ENCODE results near the gene NAA40.
A peak's percentile ranks its signal among the peaks of the same experiment; 100 is the strongest.
"Not testable (repeated sequence)": the region's sequence is repeated elsewhere in the genome, so short reads cannot be mapped to it uniquely, and the experiment has no call there.

The NAA40 gene

GRCh38 chr11:63939397-63939891 lies 642 bp downstream of the NAA40 start:
- no peak for DNase-seq (ENCODE audit: low read depth in 2 of 2)

DNA sequence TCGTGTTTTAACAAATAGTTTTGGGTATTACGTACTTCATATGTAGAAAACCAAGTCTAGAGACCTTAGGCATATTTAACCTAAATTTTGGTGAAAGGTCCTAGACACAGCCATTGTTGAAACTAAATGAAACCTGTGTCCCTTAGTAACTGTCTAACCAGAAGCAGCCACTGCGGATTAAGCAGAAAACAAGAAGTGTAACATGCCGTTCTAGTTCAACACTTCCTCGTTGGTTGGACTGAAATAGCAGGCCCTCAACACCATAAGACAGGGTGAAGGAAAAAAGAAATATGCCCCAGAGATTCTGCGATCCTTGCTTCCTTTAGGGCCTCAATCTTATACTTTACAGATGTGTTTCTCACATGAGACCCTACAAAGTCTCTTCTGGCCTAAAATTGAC lies 2.0 kb downstream of the NAA40 start:
- DNase-seq (ENCODE audit: low read depth in 2 of 2), result no peak

DNA sequence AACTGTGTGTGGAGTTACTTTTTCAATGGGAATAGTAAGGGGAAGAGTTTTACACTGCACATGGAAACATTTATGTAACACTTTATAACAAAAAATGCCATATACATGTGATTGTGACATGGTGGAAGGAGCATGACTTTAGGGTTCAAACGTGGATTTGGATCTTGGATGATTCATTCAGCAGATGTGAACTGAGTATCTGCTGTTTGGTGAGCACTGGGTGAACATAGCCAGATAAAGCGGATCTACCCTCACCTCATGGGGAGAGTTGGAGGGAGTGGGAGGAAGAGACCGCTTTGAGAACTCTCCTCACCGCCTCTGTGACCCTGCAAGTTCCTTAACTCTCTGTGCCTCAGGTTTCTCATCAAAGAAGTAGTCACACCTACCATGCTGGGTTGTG lies 3.1 kb downstream of the NAA40 start:
- DNase-seq (ENCODE audit: low read depth in 2 of 2), result no peak

- no peak for DNase-seq (ENCODE audit: low read depth in 2 of 2)
Measured at GRCh38 chr11:63942803-63943202, 4.0 kb downstream of the NAA40 start.

GRCh38 chr11:63944987-63945386 lies 6.2 kb downstream of the NAA40 start:
- no peak for DNase-seq (ENCODE audit: low read depth in 2 of 2)

DNA sequence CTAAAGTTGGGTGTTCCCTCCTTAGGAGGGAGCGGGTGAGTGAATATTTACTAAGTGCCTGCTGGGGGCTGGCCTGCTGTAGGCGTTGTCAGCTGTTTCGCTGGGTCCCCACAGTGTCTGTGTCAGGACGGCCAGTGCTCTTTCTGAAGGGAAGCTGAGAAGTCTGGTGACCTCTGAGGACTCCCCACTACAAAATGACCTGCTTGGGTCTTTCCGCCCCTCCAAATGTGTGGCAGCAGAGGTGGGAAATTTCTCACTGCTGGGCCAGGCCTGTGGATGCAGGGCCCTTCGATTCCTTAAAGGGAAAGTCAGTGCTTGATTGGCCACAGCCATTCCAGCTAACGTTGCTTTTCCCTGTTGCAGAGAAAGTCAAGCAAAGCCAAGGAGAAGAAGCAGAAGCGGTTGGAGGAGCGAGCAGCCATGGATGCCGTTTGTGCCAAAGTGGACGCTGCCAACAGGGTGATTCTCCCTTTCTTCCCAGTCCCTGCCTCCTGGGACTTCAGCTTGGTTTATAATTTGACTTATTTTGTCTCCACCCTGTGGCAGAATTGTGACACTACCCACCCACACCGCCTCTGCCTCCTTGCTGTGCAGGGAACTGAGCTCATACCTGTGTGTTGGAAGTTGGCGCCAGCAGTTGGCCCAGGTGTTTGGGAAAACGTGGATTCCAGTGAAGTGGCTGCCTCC lies 6.8 kb downstream of the NAA40 start:
- DNase-seq (ENCODE audit: low read depth in 2 of 2), result no peak

GRCh38 chr11:63951779-63952536 lies 13.2 kb downstream of the NAA40 start:
- DNase-seq (ENCODE audit: low read depth in 2 of 2), result no peak

GRCh38 chr11:63952570-63952969 lies 13.8 kb downstream of the NAA40 start:
- DNase-seq (ENCODE audit: low read depth in 2 of 2), result no peak

DNA sequence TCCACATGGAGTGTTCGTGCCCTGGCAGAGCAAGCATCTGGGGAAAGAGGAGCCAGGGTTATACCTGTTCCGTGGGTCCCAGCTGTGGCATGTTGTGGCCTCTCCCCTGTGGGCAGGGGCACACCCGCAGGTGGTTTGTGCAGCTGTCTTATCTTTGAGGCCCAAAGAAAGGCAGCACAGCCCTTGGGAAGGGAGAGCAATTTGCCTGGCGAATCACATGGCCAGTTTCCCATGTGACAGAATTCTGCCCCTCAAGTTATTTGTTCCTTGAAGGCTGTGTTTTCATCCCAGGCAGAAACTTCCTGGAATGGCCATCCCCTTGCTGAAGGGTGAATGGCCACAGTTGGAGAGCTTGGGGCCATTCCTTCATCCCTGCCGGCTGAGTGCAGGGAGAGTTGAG lies 19.2 kb downstream of the NAA40 start:
- DNase-seq (ENCODE audit: low read depth in 2 of 2), result no peak

GRCh38 chr11:63961608-63962412 lies 23.0 kb downstream of the NAA40 start:
- DNase-seq (ENCODE audit: low read depth in 2 of 2), result no peak

DNA sequence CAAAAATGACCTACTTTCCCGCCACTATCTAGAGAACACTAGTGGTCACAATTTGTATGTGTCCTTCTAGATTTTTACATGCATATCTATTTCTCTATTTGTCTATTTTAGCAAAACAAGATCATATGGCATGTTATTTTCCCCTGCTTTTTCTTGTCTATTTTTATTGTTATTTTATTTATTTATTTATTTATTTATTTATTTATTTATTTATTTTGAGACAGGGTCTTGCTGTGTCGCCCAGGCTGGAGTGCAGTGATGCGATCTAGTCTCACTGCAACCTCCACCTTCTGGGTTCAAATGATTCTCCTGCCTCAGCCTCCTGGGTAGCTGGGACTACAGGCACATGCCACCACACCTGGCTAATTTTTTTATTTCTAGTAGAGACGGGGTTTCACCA lies 25.1 kb downstream of the NAA40 start:
- not testable (repeated sequence) for DNase-seq (ENCODE audit: low read depth in 2 of 2)

- DNase-seq (ENCODE audit: low read depth in 2 of 2), result no peak
Measured at GRCh38 chr11:63966444-63966843, 27.6 kb downstream of the NAA40 start.

GRCh38 chr11:63969461-63969860 lies 30.7 kb downstream of the NAA40 start:
- DNase-seq (ENCODE audit: low read depth in 2 of 2), result no peak

- DNase-seq (ENCODE audit: low read depth in 2 of 2), result no peak
Measured at GRCh38 chr11:63970902-63971301, 32.1 kb downstream of the NAA40 start.

DNA sequence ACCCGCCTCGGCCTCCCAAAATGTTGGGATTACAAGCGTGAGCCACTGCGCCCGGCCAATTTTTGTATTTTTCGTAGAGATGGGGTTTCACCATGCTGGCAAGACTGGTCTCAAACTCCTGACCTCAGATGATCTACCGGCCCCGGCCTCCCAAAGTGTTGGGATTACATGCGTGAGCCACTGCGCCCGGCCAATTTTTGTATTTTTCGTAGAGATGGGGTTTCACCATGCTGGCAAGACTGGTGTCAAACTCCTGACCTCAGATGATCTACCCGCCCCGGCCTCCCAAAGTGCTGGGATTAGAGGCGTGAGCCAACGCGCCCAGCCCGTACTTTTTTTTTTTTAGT lies 35.1 kb downstream of the NAA40 start:
- not testable (repeated sequence) for DNase-seq (ENCODE audit: low read depth in 2 of 2)

- peak; percentile 94 to 95 for DNase-seq (ENCODE audit: low read depth in 2 of 2)
Measured at GRCh38 chr11:63974259-63975143, 35.7 kb downstream of the NAA40 start, which contains the start of gene COX8A. TSS of gene COX8A (plus strand) at chr11:63974620. CDS start at chr11:63974681, 61 bp downstream.

DNA sequence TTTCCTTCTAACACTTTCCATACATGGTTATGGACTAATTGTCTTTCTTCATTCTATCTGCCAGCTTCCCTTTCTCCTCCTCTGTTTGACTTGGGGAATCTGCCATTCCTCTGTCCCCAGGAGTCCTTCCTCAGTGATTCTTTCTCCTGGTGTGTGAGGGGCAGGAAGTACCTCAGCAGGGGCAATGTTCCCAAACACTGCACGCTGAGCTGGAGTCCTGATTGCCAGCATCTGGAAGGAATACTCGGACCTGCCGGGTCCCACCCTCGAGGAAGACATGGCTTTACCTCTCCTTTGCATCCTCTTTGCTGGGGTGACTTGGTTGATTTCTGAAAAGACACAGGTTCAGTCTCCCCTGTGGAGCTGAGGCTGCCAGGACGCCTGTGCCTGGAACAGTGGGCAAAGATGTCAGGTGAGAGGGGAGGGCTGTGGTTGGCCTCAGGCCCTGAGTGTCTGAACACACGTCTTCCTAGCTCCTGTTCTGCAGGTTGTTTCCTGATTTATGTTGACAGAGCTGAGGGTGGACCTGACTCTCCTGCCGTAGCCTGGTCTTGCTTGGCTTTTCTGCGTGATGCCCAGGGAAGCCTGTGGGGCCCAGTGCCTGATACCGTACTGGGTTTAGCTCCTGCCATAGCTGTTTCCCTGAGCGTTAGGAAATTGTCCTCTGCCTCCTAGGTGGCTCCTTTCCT lies 39.9 kb downstream of the NAA40 start:
- no peak for DNase-seq (ENCODE audit: low read depth in 2 of 2)

DNA sequence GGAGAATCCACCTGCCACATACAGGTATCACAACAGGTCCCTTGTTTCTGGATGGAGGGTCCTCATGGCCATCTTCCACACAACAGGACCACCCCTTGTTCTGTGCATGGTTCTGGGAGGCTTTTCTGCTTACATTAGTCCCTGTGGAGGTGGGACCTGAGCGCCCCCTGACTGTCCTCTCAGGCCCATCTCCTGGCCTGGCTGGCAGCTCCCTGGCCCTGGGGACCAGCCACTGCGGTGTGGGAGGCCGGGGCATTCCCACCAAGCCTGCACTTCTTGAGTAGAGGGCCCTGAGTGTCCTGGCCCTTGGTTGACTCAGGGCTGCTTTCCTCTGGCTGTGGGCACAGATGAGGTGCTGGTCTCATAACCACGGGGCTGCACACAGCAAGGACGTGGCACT lies 40.6 kb downstream of the NAA40 start:
- no peak for DNase-seq (ENCODE audit: low read depth in 2 of 2)

DNA sequence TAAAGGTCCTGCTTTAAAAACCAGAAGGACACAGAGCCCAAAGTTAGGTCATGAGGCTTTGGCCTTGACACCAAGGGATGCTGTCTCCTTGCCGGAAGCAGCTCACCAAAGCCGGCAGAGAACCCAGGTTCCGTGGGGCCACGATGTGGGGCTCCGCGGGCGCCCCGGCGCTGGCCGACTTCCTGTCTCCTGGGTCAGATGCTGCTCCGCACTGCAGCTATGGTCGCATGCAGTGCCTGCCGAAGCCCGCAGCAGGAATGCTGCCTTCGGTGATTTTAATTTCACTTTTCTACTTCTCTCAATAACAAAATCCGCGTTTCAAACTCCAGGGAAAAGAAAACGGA lies 47.0 kb downstream of the NAA40 start:
- DNase-seq (ENCODE audit: low read depth in 2 of 2), result peak; percentile 55 to 69

- DNase-seq (ENCODE audit: low read depth in 2 of 2), result peak; percentile 83 to 86
Measured at GRCh38 chr11:63986156-63986931, 47.5 kb downstream of the NAA40 start, which contains the start of gene OTUB1. TSS of gene OTUB1 (plus strand) at chr11:63986438. CDS start at chr11:63986457, 19 bp downstream.

Data from stimulated activated CD8-positive, alpha-beta memory T cell treated with anti-CD3 and anti-CD28 coated beads, Interleukin-15, amount 100 ng/mL, for 48 hours (primary cell).